ENCODE measurements around the gene CD99L2. TPM values are rescaled to one million over a fixed set of nuclear protein-coding genes. Genes with fewer than 3 reads are reported as not detected.

CD99L2 gene
- total and polyA plus RNA-seq, 2 of the 8 experiments (the other 6 are each of a cell fraction or from before 2014, with no cell fraction given) = 8.0 to 8.5 TPM

DNA sequence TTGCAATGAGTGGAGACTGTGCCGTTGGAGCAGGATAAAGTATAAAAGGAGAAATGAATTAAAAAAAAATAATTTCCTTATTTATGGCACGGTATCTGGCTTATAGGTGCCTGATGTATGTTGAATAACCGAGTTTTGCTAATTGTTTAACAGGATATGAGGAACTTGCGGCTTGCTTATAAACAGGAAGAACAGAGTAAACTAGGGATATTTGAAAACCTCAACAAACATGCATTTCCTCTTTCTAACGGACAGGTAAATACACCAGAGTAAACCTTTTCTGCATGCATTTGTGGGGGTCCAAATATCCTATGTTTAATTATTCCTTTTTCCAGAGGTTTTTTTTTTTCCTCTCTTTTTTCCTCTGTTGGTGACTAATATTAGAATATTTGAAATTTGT is 168.5 kb downstream of the CD99L2 start:
- H2AK5ac ChIP-seq (ENCODE audit: low read depth, low read length) = no peak overlapping the region
- TF ChIP-seq RAD21 (IDR thresholded peaks at IDR 0.05 in 1 of 2, conservative IDR thresholded peaks at IDR 0.05 in 1 of 2; ENCODE audit: low read depth in 2 of 2, low read length in 2 of 2) (no peak), EGR1 (IDR thresholded peaks at IDR 0.05; ENCODE audit: borderline replicate concordance, low read depth, low read length) (no peak), EP300 (IDR thresholded peaks at IDR 0.05; ENCODE audit: borderline replicate concordance in 1 of 2, low read depth in 2 of 2, low read length in 2 of 2) (no peak), E2F6 (IDR thresholded peaks at IDR 0.05) (no peak)
- 89% methylated on average over 5 of the region's 5 CpGs; no CpG with 5 or more reads in 1 of the 2 experiments for WGBS, 2 experiments (ENCODE audit: extremely low coverage in 1 of 2, insufficient coverage in 1 of 2, insufficient read length in 1 of 2, insufficient replicate concordance in 2 of 2, low coverage in 1 of 2, low lambda C conversion rate in 2 of 2, missing lambda C conversion rate in 1 of 2)
- H4K20me1 ChIP-seq (replicated peaks in 1 of 2; ENCODE audit: control insufficient read depth in 1 of 2, insufficient read depth in 2 of 2, low read length in 2 of 2) = peaks cover 0 to 2% of the 10 kb centered on the region in 2 experiments
- H3K4me1 ChIP-seq (replicated peaks in 1 of 4; ENCODE audit: control insufficient read depth in 3 of 4, insufficient read depth in 4 of 4, low read length in 3 of 4) = no peaks in the 10 kb centered on the region; a peak in 2 of 7 replicates
- DNase-seq (ENCODE audit: low read depth in 1 of 2, low spot score in 2 of 2) (no peak), FAIRE-seq (no peak)
- no peak overlapping the region for H3K4me3 ChIP-seq (ENCODE audit: extremely low read depth in 1 of 4, insufficient read depth in 2 of 4, low read depth in 3 of 4, low read length in 4 of 4)
- H4K5ac ChIP-seq (ENCODE audit: insufficient read length, low read depth, low read length) = no peak overlapping the region
- no peak overlapping the region for H3K56ac ChIP-seq (replicated peaks; ENCODE audit: insufficient read length, low read depth, low read length)
- H3K27me3 ChIP-seq (replicated peaks in 1 of 4; ENCODE audit: control insufficient read depth in 3 of 4, extremely low read depth in 1 of 4, insufficient read depth in 3 of 4, low read length in 3 of 4) = no peaks in the 10 kb centered on the region
- H3K4ac ChIP-seq (replicated peaks; ENCODE audit: insufficient read length, low read depth, low read length) = no peak overlapping the region
- no peak overlapping the region for H2BK5ac ChIP-seq (ENCODE audit: low read depth, low read length)
- no peaks in the 10 kb centered on the region for H3K79me2 ChIP-seq (ENCODE audit: control insufficient read depth in 1 of 2, insufficient read depth in 2 of 2, low read length in 2 of 2)
- no peak overlapping the region for H2BK120ac ChIP-seq (replicated peaks; ENCODE audit: low read depth, low read length)
- peaks cover 0 to 10% (median 0%) of the 10 kb centered on the region in 4 experiments; a peak in 2 of 8 replicates for H3K36me3 ChIP-seq (ENCODE audit: control insufficient read depth in 2 of 4, insufficient read depth in 4 of 4, low read length in 3 of 4)
- H3K79me1 ChIP-seq (ENCODE audit: low read depth, low read length) = no peaks in the 10 kb centered on the region
- no peak overlapping the region for H4K91ac ChIP-seq (replicated peaks; ENCODE audit: insufficient read length, low read length)
- no peak overlapping the region for H3K14ac ChIP-seq (ENCODE audit: insufficient read length)
- H3K4me2 ChIP-seq (ENCODE audit: insufficient read depth in 1 of 2, low read depth in 2 of 2, low read length in 2 of 2) = no peak overlapping the region
- no peak overlapping the region for H4K8ac ChIP-seq (ENCODE audit: extremely low read depth, insufficient read depth, low read length)
- H3K27ac ChIP-seq (ENCODE audit: low read depth, low read length) = no peak overlapping the region
- POLR2A ChIA-PET (ENCODE audit: partially characterized antibody) = no interaction called here
- no peak overlapping the region for H3K23ac ChIP-seq (ENCODE audit: insufficient read length)
- no peak overlapping the region for H2AFZ ChIP-seq (ENCODE audit: low read length)
- no peak overlapping the region for H2BK15ac ChIP-seq (ENCODE audit: low read length)
- CTCF ChIA-PET (ENCODE audit: partially characterized antibody) = interaction anchor here (0.8 to 1.5 kb wide), 2 partner anchors 12 to 36 kb away, joined by 3 to 5 read pairs; no protein-coding TSS in a partner anchor
- no peak overlapping the region for H3K9ac ChIP-seq (replicated peaks in 1 of 4; ENCODE audit: extremely low read depth in 1 of 4, low read depth in 3 of 4, low read length in 3 of 4)
- no peak overlapping the region for H3K18ac ChIP-seq (ENCODE audit: extremely low read depth, low read length)
- no peak overlapping the region for H2BK12ac ChIP-seq (ENCODE audit: low read depth, low read length)
- no peaks in the 10 kb centered on the region for H3K9me3 ChIP-seq (ENCODE audit: insufficient read depth in 2 of 2, low read depth in 1 of 2, low read length in 1 of 2)
- no peaks in the 10 kb centered on the region for H3K23me2 ChIP-seq (ENCODE audit: low read depth, low read length)
- H2BK20ac ChIP-seq (ENCODE audit: low read length) = no peak overlapping the region
